ENCODE measurements around the gene NOL9.

NOL9 gene

DNA sequence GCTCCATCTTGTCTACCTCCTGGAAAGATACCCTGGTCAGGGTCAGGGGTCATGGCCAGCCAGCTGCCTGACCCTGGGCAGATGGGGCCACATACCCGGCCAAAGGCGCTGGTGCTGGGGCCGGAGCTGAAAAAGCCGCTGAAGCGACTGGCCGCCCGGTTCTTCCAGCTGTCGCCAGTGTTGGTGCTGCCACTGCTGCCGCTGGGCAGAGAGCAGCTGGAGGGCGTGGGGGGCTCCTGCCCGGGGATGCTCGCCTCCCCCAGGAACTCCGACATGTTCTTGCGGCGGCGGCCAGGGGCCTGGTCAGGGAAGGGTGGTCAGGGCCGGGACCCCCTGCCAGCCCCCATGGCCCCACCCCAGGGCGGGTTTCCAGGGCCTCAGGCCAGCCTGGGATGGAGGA is 81.2 kb downstream of the NOL9 start:
- DNase-seq (ENCODE audit: low read depth in 2 of 3, low spot score in 1 of 3) = no peak

DNA sequence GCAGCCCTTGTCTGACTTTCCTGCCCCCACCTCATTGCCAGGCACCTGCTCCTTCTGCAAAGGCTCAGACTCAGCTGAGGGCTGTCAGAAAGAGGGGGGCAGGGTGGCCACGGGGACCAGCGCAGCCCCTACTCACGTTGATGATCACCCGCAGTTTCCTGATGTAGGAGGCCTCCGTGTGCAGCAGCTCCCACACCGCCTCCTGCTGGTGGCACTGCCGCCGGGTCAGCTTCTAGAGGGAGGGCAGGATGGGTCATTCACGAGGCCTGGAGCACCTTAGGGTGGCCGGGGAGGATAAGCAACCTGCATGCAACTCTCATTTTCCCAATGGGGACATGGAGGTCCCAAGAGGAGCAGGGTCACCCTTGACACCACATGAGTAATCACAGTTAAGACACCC is 81.9 kb downstream of the NOL9 start:
- no peak for DNase-seq (ENCODE audit: low read depth in 2 of 3, low spot score in 1 of 3)

DNA sequence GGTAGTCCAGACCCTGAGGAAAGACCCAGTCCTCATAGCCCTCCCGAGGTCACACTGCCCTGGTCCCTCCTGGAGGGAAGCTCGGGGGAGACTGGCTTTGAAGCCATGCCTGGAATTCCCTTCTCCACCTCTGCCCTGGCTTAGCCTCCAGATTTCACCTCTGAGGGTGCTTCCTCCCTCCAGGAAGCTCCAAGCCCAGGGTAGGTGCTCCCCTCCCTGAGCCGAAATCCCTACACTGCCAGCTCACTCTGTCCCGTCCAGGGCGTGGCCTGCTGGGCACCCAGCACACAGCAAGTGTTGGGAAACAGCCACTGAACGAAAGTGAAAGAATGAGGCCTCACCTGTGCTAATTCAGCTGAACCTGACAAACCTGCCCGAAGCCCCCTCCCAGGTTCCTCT is 82.3 kb downstream of the NOL9 start:
- no peak for DNase-seq (ENCODE audit: low read depth in 2 of 3, low spot score in 1 of 3)

Data from stimulated activated CD4-positive, alpha-beta T cell treated with anti-CD3 and anti-CD28 coated beads, Interleukin-12 subunit alpha, Interleukin-12 subunit beta, amount 100 ng/mL, for 48 hours (primary cell).